Activated CD4-positive, alpha-beta T cell treated with anti-CD3 and anti-CD28 coated beads, Interleukin-2, amount 10 ng/mL, durations not matched to agents 7 days and 5 days (primary cell): Measurements from ENCODE around the gene INCA1. TPM values are rescaled to one million over a fixed set of nuclear protein-coding genes. Genes with fewer than 3 reads are reported as not detected.

ENCODE experiments used
- microRNA-seq: library from miRNA; unstranded; fragments of <30 nt; microRNA quantifications from one replicate; pipeline ENCODE4 v1.2.0, GENCODE V29; 2021; ENCODE audit warnings: borderline microRNAs expressed, borderline replicate concordance
- total RNA-seq, 2 experiments: library from RNA; stranded (reverse); gene quantifications; one replicate each; pipeline ENCODE4 v1.2.3, GENCODE V29; 2021

The INCA1 gene
- total RNA-seq, 2 experiments from 2014 or later = 0.35 to 0.50 TPM

Small RNAs within 50 kb of the gene (microRNA-seq; reads per million reads assigned to microRNA genes)
- 0.63 reads per million for gene MIR6864
- gene MIR6865 = 0.63 reads per million

Other genes with a start within 250 kb of the INCA1 start
- not detected for gene TM4SF5, start 225.6 kb downstream of the INCA1 start, total RNA-seq
- gene VMO1, start 211.2 kb downstream of the INCA1 start, total RNA-seq = under 1 TPM in 1 of 2 experiments, not detected in 1; 0.32 TPM
- gene GLTPD2, start 208.6 kb downstream of the INCA1 start, total RNA-seq = not detected
- gene PSMB6, start 201.4 kb downstream of the INCA1 start, total RNA-seq = 100 to 1,000 TPM in 1 of 2 experiments, 10 to 100 TPM in 1; 95.3 to 115 TPM
- 10 to 100 TPM; 16.6 to 17.3 TPM for gene PLD2, start 190.4 kb downstream of the INCA1 start, total RNA-seq
- gene MINK1, start 164.2 kb downstream of the INCA1 start, total RNA-seq = 100 to 1,000 TPM; 112 to 133 TPM
- under 1 TPM; 0.77 to 0.92 TPM for gene C17orf107, start 98.0 kb downstream of the INCA1 start, total RNA-seq
- under 1 TPM; 0.25 to 0.42 TPM for gene CHRNE, start 94.4 kb downstream of the INCA1 start, total RNA-seq
- not detected for gene GP1BA, start 65.2 kb downstream of the INCA1 start, total RNA-seq
- gene SLC25A11, start 57.5 kb downstream of the INCA1 start, total RNA-seq = 10 to 100 TPM; 73.0 to 75.3 TPM
- gene RNF167, start 57.3 kb downstream of the INCA1 start, total RNA-seq = 100 to 1,000 TPM; 254 to 273 TPM
- gene PFN1, start 49.0 kb downstream of the INCA1 start, total RNA-seq = 1,000 to 10,000 TPM; 2,428 to 2,438 TPM
- 10 to 100 TPM; 44.9 to 54.8 TPM for gene ENO3, start 46.4 kb downstream of the INCA1 start, total RNA-seq
- gene SPAG7, start 29.7 kb downstream of the INCA1 start, total RNA-seq = 10 to 100 TPM; 47.7 to 53.6 TPM
- 10 to 100 TPM; 58.2 to 62.7 TPM for gene CAMTA2, start 9.8 kb downstream of the INCA1 start, total RNA-seq
- 10 to 100 TPM; 36.6 to 48.8 TPM for gene KIF1C, start 428 bp upstream of the INCA1 start, total RNA-seq
- under 1 TPM; 0.48 to 0.82 TPM for gene SLC52A1, start 37.9 kb upstream of the INCA1 start, total RNA-seq
- 1 to 10 TPM; 6.5 to 7.5 TPM for gene ZFP3, start 80.9 kb upstream of the INCA1 start, total RNA-seq
- gene ZNF232, start 114.4 kb upstream of the INCA1 start, total RNA-seq = 10 to 100 TPM in 1 of 2 experiments, 1 to 10 TPM in 1; 9.3 to 12.0 TPM
- gene USP6, start 118.5 kb upstream of the INCA1 start, total RNA-seq = under 1 TPM; 0.05 to 0.06 TPM
- gene ZNF594, start 194.3 kb upstream of the INCA1 start, total RNA-seq = 10 to 100 TPM; 11.3 to 11.6 TPM
- not detected for gene SCIMP, start 237.3 kb upstream of the INCA1 start, total RNA-seq